Ovary (tissue), 9 donors: ENCODE results near the gene CXCR5. TPM values are rescaled to one million over a fixed set of nuclear protein-coding genes. Genes with fewer than 3 reads are reported as not detected.
A peak's percentile ranks its signal among the peaks of the same experiment; 100 is the strongest.

Source experiments
- DNase-seq, 5 donors: peaks; one replicate each; pipeline ENCODE4 v3.0.0-alpha.2; 2019 to 2020
- H3K27ac ChIP-seq, 2 donors: fragments of 200-600 bp; one replicate each; pipeline versions ENCODE4 v1.5.1 to v1.8.0; 2019 to 2022
- H3K27me3 ChIP-seq: fragments of 200-600 bp; one replicate; pipeline ENCODE4 v1.8.0; 2022
- H3K36me3 ChIP-seq: fragments of 200-600 bp; sonication (generic); one replicate; pipeline ENCODE4 v1.5.1; 2019
- H3K4me1 ChIP-seq: one replicate; pipeline ENCODE4 v1.8.1; 2013; ENCODE audit warnings: mild to moderate bottlenecking, moderate library complexity; ENCODE audit not compliant: insufficient read depth
- H3K4me3 ChIP-seq: fragments of 200-600 bp; sonication (generic); one replicate; pipeline ENCODE4 v1.5.1; 2017
- H3K9me3 ChIP-seq, 2 donors: fragments of 200-600 bp in 1 of 2; sonication (generic) in 1 of 2; one replicate each; pipeline versions ENCODE4 v1.5.1 to v1.8.1; 2013 to 2019; ENCODE audit warnings: mild to moderate bottlenecking in 1 of 2, moderate library complexity in 1 of 2
- EP300 ChIP-seq: sonication (generic); formaldehyde crosslinking; IDR thresholded peaks from one replicate; pipeline ENCODE4 v1.6.1; 2017; ENCODE audit warnings: antibody characterized with exemption
- POLR2A ChIP-seq: fragments of 450-650 bp; IDR thresholded peaks from one replicate; pipeline ENCODE4 v1.6.1; 2017; ENCODE audit warnings: antibody characterized with exemption, mild to moderate bottlenecking, moderate library complexity
- WGBS, 3 donors: extraction: QIAGEN DNeasy Blood & Tissue Kit in 1 of 3; methylation state at CpG; one replicate each; pipeline versions ENCODE4 v1.1.5 to v1.1.7; 2013 to 2017; 5-methylcytosine and 5-hydroxymethylcytosine counted together
- intact Hi-C, 4 donors: fragments of 100-400 bp; cut with DNase I; formaldehyde crosslinking; loops; one replicate each; pipeline versions ENCODE4 v1.11.0 to v1.15.1; 2022 to 2023
- polyA plus RNA-seq, 2 donors: library from polyadenylated mRNA; stranded (reverse); fragments of 200-250 nt in 1 of 2; fragments of 350-450 nt in 1 of 2; fragmentation: Illumina TruSeq in 1 of 2; extraction: RNeasy Lipid Tissue Mini Kit (QIAGEN cat#74804) in 1 of 2; gene quantifications; one replicate each; pipeline ENCODE4 v1.2.3, GENCODE V29; 2013 to 2014
- total RNA-seq, 7 donors: library from RNA; depleted of rRNA in 2 of 7; stranded (reverse); fragments of >200 nt in 2 of 7; fragmentation: NEBNext Ultra II Directional in 3 of 7; extraction: Animal tissue kit (Norgen Biotek cat#: 25700) in 3 of 7; gene quantifications; one replicate each; pipeline versions ENCODE4 v1.1.0 to v1.2.4, GENCODE V29; 2016 to 2023
- TF ChIP-seq, protein P1 (sequence below), 3 donors: fragments of 450-650 bp in 2 of 3; fragments of 200-600 bp in 1 of 3; IDR thresholded peaks; one replicate each; pipeline versions ENCODE4 v1.5.1 to v1.8.0; 2016 to 2022; ENCODE audit warnings: antibody characterized with exemption in 3 of 3, mild to moderate bottlenecking in 1 of 3
- donor health status: DM: no; HTN: no; CAD: no; lungs with moderate emphysema.
- donor health status: DM: no; HTN: no; CAD: no.
- donor health status: Bipolar disorder and iron deficiency.
- donor health status: DM: yes; HTN: yes; CAD: no.
- donor health status: DM: no; HTN: no; CAD: no.
- donor health status: DM: yes; HTN: yes; CAD: no.

Gene CXCR5
- total and polyA plus RNA-seq, 9 donors, result 0.05 to 0.17 TPM; not detected in 7

DNA sequence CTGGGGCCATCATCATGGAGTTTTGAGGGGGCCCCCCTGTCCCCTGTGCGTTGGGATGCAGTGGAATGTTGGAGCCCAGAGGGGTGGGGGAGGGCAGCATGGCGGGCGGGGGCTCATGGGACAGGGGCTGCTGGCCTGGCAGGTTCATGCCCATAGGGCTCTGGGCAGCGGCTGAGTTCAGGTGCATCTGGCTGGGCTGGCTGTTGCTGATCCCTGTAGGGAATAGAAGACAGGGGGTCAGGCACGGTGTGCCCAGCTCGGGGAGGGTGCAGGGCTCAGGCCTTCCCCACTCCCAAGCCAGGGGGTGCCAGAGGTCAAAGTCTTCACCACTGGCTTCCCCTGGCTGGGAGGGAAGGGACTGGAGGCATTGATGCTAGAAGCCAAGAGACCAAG, 15.6 kb downstream of the CXCR5 start:
- no peaks in the 10 kb centered on the region for H3K9me3 ChIP-seq
- no peak for TF ChIP-seq EP300
- TF ChIP-seq, protein P1, sequence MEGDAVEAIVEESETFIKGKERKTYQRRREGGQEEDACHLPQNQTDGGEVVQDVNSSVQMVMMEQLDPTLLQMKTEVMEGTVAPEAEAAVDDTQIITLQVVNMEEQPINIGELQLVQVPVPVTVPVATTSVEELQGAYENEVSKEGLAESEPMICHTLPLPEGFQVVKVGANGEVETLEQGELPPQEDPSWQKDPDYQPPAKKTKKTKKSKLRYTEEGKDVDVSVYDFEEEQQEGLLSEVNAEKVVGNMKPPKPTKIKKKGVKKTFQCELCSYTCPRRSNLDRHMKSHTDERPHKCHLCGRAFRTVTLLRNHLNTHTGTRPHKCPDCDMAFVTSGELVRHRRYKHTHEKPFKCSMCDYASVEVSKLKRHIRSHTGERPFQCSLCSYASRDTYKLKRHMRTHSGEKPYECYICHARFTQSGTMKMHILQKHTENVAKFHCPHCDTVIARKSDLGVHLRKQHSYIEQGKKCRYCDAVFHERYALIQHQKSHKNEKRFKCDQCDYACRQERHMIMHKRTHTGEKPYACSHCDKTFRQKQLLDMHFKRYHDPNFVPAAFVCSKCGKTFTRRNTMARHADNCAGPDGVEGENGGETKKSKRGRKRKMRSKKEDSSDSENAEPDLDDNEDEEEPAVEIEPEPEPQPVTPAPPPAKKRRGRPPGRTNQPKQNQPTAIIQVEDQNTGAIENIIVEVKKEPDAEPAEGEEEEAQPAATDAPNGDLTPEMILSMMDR (IDR thresholded peaks at IDR 0.05), result no peak
- TF ChIP-seq POLR2A, result no peak
- H3K4me1 ChIP-seq, result peaks cover 1% of the 10 kb centered on the region
- H3K36me3 ChIP-seq, result no peaks in the 10 kb centered on the region
- peak in 1 of 5 donors; percentile 31 for DNase-seq
- H3K27ac ChIP-seq, result no peak overlapping the region
- no peaks in the 10 kb centered on the region for H3K27me3 ChIP-seq
- 78 to 80% (median 79%) methylated on average over 4 to 6 of the region's 6 CpGs for WGBS, 3 donors
- H3K4me3 ChIP-seq, result no peak overlapping the region
- intact Hi-C loops, result no loop called here

DNA sequence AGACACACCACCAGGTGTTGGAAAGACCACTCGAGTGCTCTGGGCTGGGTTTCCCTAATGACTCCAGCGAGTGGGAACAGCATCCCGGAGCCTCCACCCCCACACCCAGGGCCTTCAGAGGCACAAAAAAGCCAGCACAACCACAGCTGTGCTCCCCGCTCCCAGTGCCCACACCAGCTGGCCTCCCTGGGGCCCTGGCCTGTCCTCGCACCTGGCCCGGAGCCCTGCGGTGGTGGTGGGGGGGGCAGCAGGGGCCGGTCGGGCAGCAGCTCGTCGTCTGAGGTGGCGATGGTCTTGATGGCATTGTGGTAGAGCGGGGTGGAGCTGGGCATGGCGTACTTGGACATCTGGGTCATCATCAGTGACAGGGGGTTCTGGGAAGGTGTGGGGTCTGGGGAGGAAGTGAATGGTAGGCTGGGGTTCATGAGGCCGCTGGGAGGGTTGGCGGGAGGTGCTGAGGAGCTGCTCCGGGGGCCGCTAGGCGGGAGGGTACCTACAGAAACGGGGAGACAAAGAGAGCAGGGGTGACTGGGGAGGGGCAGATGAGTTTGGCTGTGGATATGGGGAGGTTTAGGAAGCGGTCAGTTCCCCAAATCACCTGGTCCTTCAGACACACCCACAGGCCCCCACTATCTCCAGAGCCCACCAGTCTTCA, 16.1 kb downstream of the CXCR5 start:
- Histone ChIP-seq H3K27me3 (no peaks in the 10 kb centered on the region), H3K36me3 (no peaks in the 10 kb centered on the region), H3K27ac (no peak overlapping the region), H3K4me3 (no peak overlapping the region), H3K4me1 (peaks cover 1% of the 10 kb centered on the region), H3K9me3 (no peaks in the 10 kb centered on the region)
- intact Hi-C loops, result loop anchor here in 1 of 4 donors (5.0 kb wide), 1 partner anchor 37 kb away; no protein-coding TSS in a partner anchor
- peak in 1 of 5 donors; percentile 26 for DNase-seq
- 71 to 73% (median 73%) methylated on average over 21 of the region's 21 CpGs for WGBS, 3 donors
- TF ChIP-seq POLR2A, result no peak
- TF ChIP-seq, protein P1 (IDR thresholded peaks at IDR 0.05), result no peak
- no peak for TF ChIP-seq EP300

DNA sequence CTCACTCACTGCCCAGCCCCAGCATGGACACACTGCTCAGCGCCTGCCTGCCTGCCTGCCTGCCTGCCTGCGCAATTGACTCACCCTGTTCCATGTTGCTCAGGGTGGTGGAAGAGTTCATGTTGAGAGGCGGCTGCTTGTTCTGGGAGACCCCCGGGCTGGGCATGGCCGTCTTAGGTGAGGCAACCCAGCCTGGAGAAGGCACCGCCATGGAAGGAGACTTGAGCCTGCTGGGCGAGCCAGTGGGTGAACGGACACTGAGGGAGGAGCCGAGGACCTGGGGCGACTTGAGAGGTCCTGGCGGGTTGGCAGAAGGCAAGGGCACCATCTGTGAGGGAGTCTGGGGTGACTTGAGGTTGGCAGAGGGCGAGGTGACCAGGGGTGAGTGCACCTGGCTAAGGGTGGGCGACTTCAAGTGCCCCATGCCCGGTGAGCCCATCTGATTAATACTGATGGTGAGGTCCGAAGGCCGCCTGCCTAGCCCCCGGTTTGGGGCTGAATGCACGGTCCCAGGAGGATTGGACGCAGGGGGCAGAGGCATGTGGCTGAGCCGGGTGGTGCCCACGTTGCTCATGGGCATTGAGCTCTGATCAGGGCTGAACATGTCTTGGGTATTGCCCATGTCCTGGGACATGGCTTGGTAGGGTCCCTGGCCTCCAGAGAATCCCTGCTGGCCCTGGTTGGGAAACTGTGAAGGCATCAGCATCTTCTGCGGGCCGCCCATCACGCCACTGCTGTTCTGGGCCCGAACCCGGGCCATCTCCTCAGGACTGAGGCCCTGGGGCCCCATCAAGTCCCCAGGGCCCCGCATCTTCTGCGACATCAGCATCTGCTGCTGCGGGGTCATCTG, 17.1 kb downstream of the CXCR5 start:
- DNase-seq, result peak in 1 of 5 donors; percentile 21
- no peak overlapping the region for H3K4me3 ChIP-seq
- intact Hi-C loops, result loop anchor here in 1 of 4 donors (5.0 kb wide), 1 partner anchor 37 kb away; no protein-coding TSS in a partner anchor
- TF ChIP-seq, protein P1 (IDR thresholded peaks at IDR 0.05), result no peak
- TF ChIP-seq EP300 (no peak), POLR2A (no peak)
- no peaks in the 10 kb centered on the region for H3K4me1 ChIP-seq
- 86 to 90% (median 89%) methylated on average over 27 to 29 of the region's 29 CpGs for WGBS, 3 donors
- H3K27ac ChIP-seq, result no peak overlapping the region
- no peaks in the 10 kb centered on the region for H3K36me3 ChIP-seq
- H3K9me3 ChIP-seq, result no peaks in the 10 kb centered on the region
- H3K27me3 ChIP-seq, result no peaks in the 10 kb centered on the region

DNA sequence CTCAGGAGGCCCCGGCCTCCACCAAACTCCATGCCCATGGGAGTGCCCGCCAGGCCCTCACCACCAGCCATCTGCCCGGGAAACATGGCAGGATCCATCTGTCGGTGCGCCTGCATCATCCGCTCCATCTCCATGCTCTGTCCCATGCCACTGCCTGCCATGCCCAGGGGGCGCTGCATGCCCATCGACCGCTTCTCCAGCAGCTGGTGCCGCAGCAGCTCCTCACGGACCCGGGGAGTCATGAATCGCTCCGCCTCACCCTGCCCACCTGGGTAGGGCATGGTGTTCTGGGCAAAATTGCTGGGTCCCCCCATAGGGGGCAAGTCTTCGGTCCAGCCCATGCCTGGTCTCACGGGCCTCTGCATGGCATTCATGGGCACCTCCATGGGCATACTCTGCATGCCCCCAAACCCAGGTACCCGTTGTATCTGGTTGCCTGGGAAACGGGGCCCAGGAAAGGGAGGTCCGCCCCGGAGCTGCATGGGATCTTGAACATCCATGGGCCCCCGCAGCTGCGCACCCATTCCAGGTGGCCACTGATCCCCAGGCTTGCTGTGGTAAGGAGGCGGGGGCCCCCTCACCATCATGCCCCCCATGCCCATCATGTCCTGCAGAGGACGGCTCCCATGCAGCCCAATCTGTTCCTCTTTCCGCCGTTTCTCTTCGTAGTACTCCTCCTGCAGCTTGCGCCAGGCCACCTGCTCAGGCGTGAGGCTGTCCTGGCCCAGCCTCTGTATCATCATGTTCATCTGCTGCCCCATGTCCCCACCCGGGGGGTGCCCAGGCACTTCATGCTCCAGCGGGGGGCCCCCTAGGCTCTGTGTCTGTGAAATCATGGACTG, 18.0 kb downstream of the CXCR5 start:
- DNase-seq, result peak in 2 of 5 donors; percentile 17 to 34
- H3K4me3 ChIP-seq, result no peak overlapping the region
- TF ChIP-seq EP300 (no peak), POLR2A (no peak)
- TF ChIP-seq, protein P1 (IDR thresholded peaks at IDR 0.05), result no peak
- 80 to 87% (median 80%) methylated on average over 24 to 31 of the region's 31 CpGs for WGBS, 3 donors
- H3K27ac ChIP-seq, result no peak overlapping the region
- no peaks in the 10 kb centered on the region for H3K9me3 ChIP-seq
- no peaks in the 10 kb centered on the region for H3K36me3 ChIP-seq
- no peaks in the 10 kb centered on the region for H3K27me3 ChIP-seq
- H3K4me1 ChIP-seq, result no peaks in the 10 kb centered on the region
- intact Hi-C loops, result loop anchor here in 1 of 4 donors (5.0 kb wide), 1 partner anchor 36 kb away; no protein-coding TSS in a partner anchor
